K562 (cell line): ENCODE measurements around the gene EXOC3. TPM values are rescaled to one million over a fixed set of nuclear protein-coding genes. Genes with fewer than 3 reads are reported as not detected.
A peak's percentile ranks its signal among the peaks of the same experiment; 100 is the strongest.

Source experiments
- E4F1 ChIP-seq: fragments of 250-450 bp; sonication (Bioruptor Pico); IDR thresholded peaks from 2 replicates; pipeline ENCODE4 v1.5.0; 2021; ENCODE audit warnings: mild to moderate bottlenecking, borderline replicate concordance
- ELF4 ChIP-seq: fragments of 450-650 bp; formaldehyde crosslinking; IDR thresholded peaks from 2 replicates; pipeline ENCODE4 v1.4.0; 2022; ENCODE audit warnings: missing genetic modification characterization
- GTF2E2 ChIP-seq: fragments of 200-800 bp; sonication (Bioruptor generic); IDR thresholded peaks from 2 replicates; pipeline ENCODE4 v1.6.1; 2016; ENCODE audit warnings: missing genetic modification characterization, missing compliant biosample characterization
- JUNB ChIP-seq: fragments of 450-650 bp; formaldehyde crosslinking; conservative IDR thresholded peaks from 2 replicates; pipeline ENCODE4 v1.4.0; 2020; ENCODE audit warnings: mild to moderate bottlenecking
- LCOR ChIP-seq: sonication (generic); formaldehyde crosslinking; IDR thresholded peaks from 2 replicates; pipeline ENCODE4 v1.8.0; 2022; ENCODE audit warnings: mild to moderate bottlenecking, missing genetic modification reagents
- MEF2A ChIP-seq: IDR thresholded peaks from 2 replicates; pipeline ENCODE4 v1.6.1; 2011; ENCODE audit warnings: low read depth, mild to moderate bottlenecking, low read length, moderate library complexity; ENCODE audit not compliant: control insufficient read depth
- POLR3G ChIP-seq: IDR thresholded peaks from 2 replicates; pipeline ENCODE4 v1.6.1; 2011; ENCODE audit not compliant: insufficient read length, insufficient replicate concordance; ENCODE audit errors: extremely low read depth
- RBBP5 ChIP-seq: fragments of 200-600 bp; sonication (generic); IDR thresholded peaks from 2 replicates; pipeline ENCODE4 v1.6.1; 2012; ENCODE audit warnings: borderline replicate concordance, mild to moderate bottlenecking, low read length, control low read depth, inconsistent platforms; ENCODE audit not compliant: insufficient read depth, poor library complexity, severe bottlenecking
- SLC30A9 ChIP-seq: fragments of 250-450 bp; sonication (Bioruptor Pico); IDR thresholded peaks from 2 replicates; pipeline ENCODE4 v1.8.0; 2022; ENCODE audit warnings: mild to moderate bottlenecking, moderate library complexity
- SRSF7 ChIP-seq: fragments of 200-400 bp; formaldehyde crosslinking; optimal IDR thresholded peaks from 2 replicates; pipeline ENCODE3; 2017; ENCODE audit warnings: mild to moderate bottlenecking, low read depth, low read length
- TARDBP ChIP-seq: fragments of 450-650 bp; IDR thresholded peaks from 2 replicates; pipeline ENCODE4 v1.6.1; 2016
- TCFL5 ChIP-seq: fragments of 250-450 bp; sonication (Bioruptor Pico); conservative IDR thresholded peaks from 2 replicates; pipeline ENCODE4 v1.6.1; 2021; ENCODE audit warnings: mild to moderate bottlenecking, moderate library complexity, matching md5 sums
- TEAD1 ChIP-seq, 2 experiments: fragments of 450-650 bp in 1 of 2; sonication (generic) in 1 of 2; formaldehyde crosslinking; IDR thresholded peaks; 2 replicates each; pipeline versions ENCODE4 v1.4.0 to v1.8.0; 2020 to 2022; ENCODE audit warnings: mild to moderate bottlenecking in 2 of 2, missing genetic modification reagents in 1 of 2
- THRAP3 ChIP-seq: fragments of 450-650 bp; IDR thresholded peaks from 2 replicates; pipeline ENCODE4 v1.6.1; 2016; ENCODE audit warnings: mild to moderate bottlenecking, inconsistent platforms, borderline replicate concordance
- ZNF24 ChIP-seq: fragments of 450-650 bp; IDR thresholded peaks from 2 replicates; pipeline ENCODE4 v1.6.1; 2016
- ZNF324 ChIP-seq: fragments of 250-450 bp; sonication (Bioruptor Pico); IDR thresholded peaks from 2 replicates; pipeline ENCODE4 v1.4.0; 2020; ENCODE audit warnings: mild to moderate bottlenecking
- ZNF699 ChIP-seq: fragments of 250-450 bp; sonication (Bioruptor Pico); IDR thresholded peaks from 2 replicates; pipeline ENCODE4 v1.8.0; 2021; ENCODE audit warnings: mild to moderate bottlenecking, moderate library complexity; ENCODE audit not compliant: insufficient replicate concordance
- polyA plus RNA-seq, 8 experiments: library from polyadenylated mRNA; depleted of rRNA in 4 of 8; stranded (reverse) in 5 of 8; unstranded in 3 of 8; fragments of >200 nt; fragmentation: Nextera tagmentation in 2 of 8; fragmentation: Illumina TruSeq in 1 of 8; extraction: Ambion mirVana in 2 of 8; extraction: Trizol in 1 of 8; gene quantifications; 2 replicates each; pipeline versions ENCODE4 v1.2.1 to v1.2.3, GENCODE V29; 2011 to 2014; ENCODE audit warnings: inconsistent platforms in 1 of 8, missing spikeins in 1 of 8
- total RNA-seq, 7 experiments: library from RNA; depleted of rRNA in 6 of 7; stranded (reverse); fragments of >200 nt in 6 of 7; fragmentation: Illumina TruSeq in 2 of 7; extraction: Trizol in 2 of 7; gene quantifications; 2 replicates each; pipeline versions ENCODE4 v1.2.1 to v1.2.3, GENCODE V29; 2011 to 2021; ENCODE audit warnings: low replicate concordance in 1 of 7
- TF ChIP-seq, protein P1 (sequence below): fragments of 450-650 bp; IDR thresholded peaks from 2 replicates; pipeline ENCODE4 v1.6.1; 2018; ENCODE audit not compliant: partially characterized antibody
- TF ChIP-seq, protein P2 (sequence below), 2 experiments: fragments of 200-800 bp in 1 of 2; sonication (Bioruptor generic) in 1 of 2; sonication (generic) in 1 of 2; formaldehyde crosslinking in 1 of 2; IDR thresholded peaks in 1 of 2; conservative IDR thresholded peaks in 1 of 2; 2 replicates each; pipeline versions ENCODE4 v1.5.0 to v1.6.1; 2016 to 2020; ENCODE audit warnings: missing compliant biosample characterization in 1 of 2, missing genetic modification characterization in 1 of 2, missing genetic modification reagents in 1 of 2

Gene EXOC3
- total and polyA plus RNA-seq, 9 of the 15 experiments (the other 6 are each of a cell fraction or from before 2014, with no cell fraction given), result 1.4 to 41.9 (median 22.4) TPM

- no peak for TF ChIP-seq E4F1 (CRISPR knock-in tag)
- peak; percentile 87 for TF ChIP-seq RBBP5
- TF ChIP-seq SRSF7, result no peak
- TF ChIP-seq, protein P1, sequence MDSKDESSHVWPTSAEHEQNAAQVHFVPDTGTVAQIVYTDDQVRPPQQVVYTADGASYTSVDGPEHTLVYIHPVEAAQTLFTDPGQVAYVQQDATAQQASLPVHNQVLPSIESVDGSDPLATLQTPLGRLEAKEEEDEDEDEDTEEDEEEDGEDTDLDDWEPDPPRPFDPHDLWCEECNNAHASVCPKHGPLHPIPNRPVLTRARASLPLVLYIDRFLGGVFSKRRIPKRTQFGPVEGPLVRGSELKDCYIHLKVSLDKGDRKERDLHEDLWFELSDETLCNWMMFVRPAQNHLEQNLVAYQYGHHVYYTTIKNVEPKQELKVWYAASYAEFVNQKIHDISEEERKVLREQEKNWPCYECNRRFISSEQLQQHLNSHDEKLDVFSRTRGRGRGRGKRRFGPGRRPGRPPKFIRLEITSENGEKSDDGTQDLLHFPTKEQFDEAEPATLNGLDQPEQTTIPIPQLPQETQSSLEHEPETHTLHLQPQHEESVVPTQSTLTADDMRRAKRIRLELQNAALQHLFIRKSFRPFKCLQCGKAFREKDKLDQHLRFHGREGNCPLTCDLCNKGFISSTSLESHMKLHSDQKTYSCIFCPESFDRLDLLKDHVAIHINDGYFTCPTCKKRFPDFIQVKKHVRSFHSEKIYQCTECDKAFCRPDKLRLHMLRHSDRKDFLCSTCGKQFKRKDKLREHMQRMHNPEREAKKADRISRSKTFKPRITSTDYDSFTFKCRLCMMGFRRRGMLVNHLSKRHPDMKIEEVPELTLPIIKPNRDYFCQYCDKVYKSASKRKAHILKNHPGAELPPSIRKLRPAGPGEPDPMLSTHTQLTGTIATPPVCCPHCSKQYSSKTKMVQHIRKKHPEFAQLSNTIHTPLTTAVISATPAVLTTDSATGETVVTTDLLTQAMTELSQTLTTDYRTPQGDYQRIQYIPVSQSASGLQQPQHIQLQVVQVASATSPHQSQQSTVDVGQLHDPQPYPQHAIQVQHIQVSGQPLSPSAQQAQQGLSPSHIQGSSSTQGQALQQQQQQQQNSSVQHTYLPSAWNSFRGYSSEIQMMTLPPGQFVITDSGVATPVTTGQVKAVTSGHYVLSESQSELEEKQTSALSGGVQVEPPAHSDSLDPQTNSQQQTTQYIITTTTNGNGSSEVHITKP, result no peak
- no peak for TF ChIP-seq ZNF699 (CRISPR knock-in tag)
- no peak for TF ChIP-seq TCFL5 (CRISPR knock-in tag)
- TF ChIP-seq LCOR (CRISPR knock-in tag), result peak; percentile 40; the same call in 1 of the 2 replicates
- TF ChIP-seq ZNF24, result no peak
- no peak for TF ChIP-seq ZNF324 (CRISPR knock-in tag)
- no peak for TF ChIP-seq JUNB (CRISPR knock-in tag)
- TF ChIP-seq ELF4 (CRISPR knock-in tag), result no peak
- no peak for TF ChIP-seq MEF2A
- TF ChIP-seq SLC30A9, result no peak
- no peak for TF ChIP-seq GTF2E2
- TF ChIP-seq, protein P2, sequence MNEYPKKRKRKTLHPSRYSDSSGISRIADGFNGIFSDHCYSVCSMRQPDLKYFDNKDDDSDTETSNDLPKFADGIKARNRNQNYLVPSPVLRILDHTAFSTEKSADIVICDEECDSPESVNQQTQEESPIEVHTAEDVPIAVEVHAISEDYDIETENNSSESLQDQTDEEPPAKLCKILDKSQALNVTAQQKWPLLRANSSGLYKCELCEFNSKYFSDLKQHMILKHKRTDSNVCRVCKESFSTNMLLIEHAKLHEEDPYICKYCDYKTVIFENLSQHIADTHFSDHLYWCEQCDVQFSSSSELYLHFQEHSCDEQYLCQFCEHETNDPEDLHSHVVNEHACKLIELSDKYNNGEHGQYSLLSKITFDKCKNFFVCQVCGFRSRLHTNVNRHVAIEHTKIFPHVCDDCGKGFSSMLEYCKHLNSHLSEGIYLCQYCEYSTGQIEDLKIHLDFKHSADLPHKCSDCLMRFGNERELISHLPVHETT (CRISPR knock-in tag; conservative IDR thresholded peaks at IDR 0.05 in 1 of 2, IDR thresholded peaks at IDR 0.05 in 1 of 2), result peak in 1 of 2 experiments; percentile 75; a peak in 1 of 4 replicates
- TF ChIP-seq POLR3G, result no peak
- no peak for TF ChIP-seq TARDBP
- TF ChIP-seq THRAP3, result no peak
- TF ChIP-seq TEAD1 (CRISPR knock-in tag; IDR thresholded peaks at IDR 0.05), result no peak
Observed at GRCh38 chr5:442335-443238, at the start of gene EXOC3 (continued).
